A549 (cell line): ENCODE data around the gene NUAK2.
A peak's percentile ranks its signal among the peaks of the same experiment; 100 is the strongest.

ENCODE experiments used
- CEBPB ChIP-seq, 2 experiments: fragments of >200 bp in 1 of 2; sonication (Bioruptor Twin) in 1 of 2; formaldehyde crosslinking in 1 of 2; IDR thresholded peaks; 2 replicates each; pipeline ENCODE4 v1.6.1; 2012 to 2016
- EP300 ChIP-seq, 2 experiments: fragments of >200 bp; sonication (Bioruptor Twin); formaldehyde crosslinking; IDR thresholded peaks; 2 replicates in 1 of 2; 3 replicates in 1 of 2; pipeline ENCODE4 v1.6.1; 2016 to 2017
- FOSL2 ChIP-seq, 2 experiments: fragments of 450-650 bp in 1 of 2; fragments of >200 bp in 1 of 2; sonication (Bioruptor Twin) in 1 of 2; formaldehyde crosslinking; IDR thresholded peaks; 2 replicates each; pipeline versions ENCODE4 v1.5.0 to v1.6.1; 2016 to 2020; ENCODE audit warnings: mild to moderate bottlenecking in 1 of 2, moderate library complexity in 1 of 2
- JUN ChIP-seq, 2 experiments: fragments of >200 bp; sonication (Bioruptor Twin); formaldehyde crosslinking; IDR thresholded peaks; 2 replicates in 1 of 2; 3 replicates in 1 of 2; pipeline ENCODE4 v1.6.1; 2016 to 2017
- MAZ ChIP-seq: fragments of 150-350 bp; IDR thresholded peaks from 2 replicates; pipeline ENCODE4 v1.6.1; 2014; ENCODE audit warnings: antibody characterized with exemption, low read depth, low read length, borderline replicate concordance
- PHF8 ChIP-seq: fragments of 200-600 bp; sonication (generic); IDR thresholded peaks from 2 replicates; pipeline ENCODE4 v1.6.1; 2016; ENCODE audit warnings: low read depth, mild to moderate bottlenecking, antibody characterized with exemption, moderate library complexity, borderline replicate concordance
- POLR2A ChIP-seq: IDR thresholded peaks from 2 replicates; pipeline ENCODE4 v1.6.1; 2012; ENCODE audit warnings: mild to moderate bottlenecking, low read length
- RCOR1 ChIP-seq: fragments of 150-350 bp; IDR thresholded peaks from 2 replicates; pipeline ENCODE4 v1.6.1; 2014; ENCODE audit warnings: antibody characterized with exemption, low read length, low read depth
- RFX5 ChIP-seq: fragments of 450-650 bp; IDR thresholded peaks from 2 replicates; pipeline ENCODE4 v1.7.1; 2014; ENCODE audit warnings: antibody characterized with exemption, mild to moderate bottlenecking, moderate library complexity
- ZC3H11A ChIP-seq: fragments of 450-650 bp; IDR thresholded peaks from 2 replicates; pipeline ENCODE4 v1.6.1; 2014; ENCODE audit warnings: antibody characterized with exemption, mild to moderate bottlenecking
- TF ChIP-seq, protein P1 (sequence below): fragments of >200 bp; sonication (Bioruptor Twin); formaldehyde crosslinking; IDR thresholded peaks from 3 replicates; pipeline ENCODE4 v1.5.1; 2016
- TF ChIP-seq, protein P2 (sequence below): fragments of >200 bp; sonication (Bioruptor Twin); formaldehyde crosslinking; IDR thresholded peaks from 2 replicates; pipeline ENCODE4 v1.6.1; 2016

DNA sequence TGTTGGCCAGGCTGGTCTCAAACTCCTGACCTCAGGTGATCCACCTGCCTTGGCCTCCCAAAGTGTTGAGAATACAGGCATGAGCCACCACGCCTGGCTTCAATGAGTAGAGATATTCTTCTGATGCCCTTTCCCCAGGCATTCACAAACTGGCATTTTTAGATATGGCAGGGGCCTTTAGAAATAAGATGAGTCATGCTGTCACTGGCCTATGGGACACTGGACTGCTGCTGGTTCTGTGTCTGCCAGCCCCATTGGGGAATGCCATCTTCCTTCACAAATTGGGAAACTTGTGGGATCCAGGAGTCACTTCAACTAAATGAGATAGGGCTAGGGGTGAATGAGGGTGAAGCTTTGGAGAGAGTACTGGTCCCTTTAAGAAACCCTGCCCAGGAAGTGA lies 19.1 kb upstream of the NUAK2 start:
- TF ChIP-seq, protein P1, sequence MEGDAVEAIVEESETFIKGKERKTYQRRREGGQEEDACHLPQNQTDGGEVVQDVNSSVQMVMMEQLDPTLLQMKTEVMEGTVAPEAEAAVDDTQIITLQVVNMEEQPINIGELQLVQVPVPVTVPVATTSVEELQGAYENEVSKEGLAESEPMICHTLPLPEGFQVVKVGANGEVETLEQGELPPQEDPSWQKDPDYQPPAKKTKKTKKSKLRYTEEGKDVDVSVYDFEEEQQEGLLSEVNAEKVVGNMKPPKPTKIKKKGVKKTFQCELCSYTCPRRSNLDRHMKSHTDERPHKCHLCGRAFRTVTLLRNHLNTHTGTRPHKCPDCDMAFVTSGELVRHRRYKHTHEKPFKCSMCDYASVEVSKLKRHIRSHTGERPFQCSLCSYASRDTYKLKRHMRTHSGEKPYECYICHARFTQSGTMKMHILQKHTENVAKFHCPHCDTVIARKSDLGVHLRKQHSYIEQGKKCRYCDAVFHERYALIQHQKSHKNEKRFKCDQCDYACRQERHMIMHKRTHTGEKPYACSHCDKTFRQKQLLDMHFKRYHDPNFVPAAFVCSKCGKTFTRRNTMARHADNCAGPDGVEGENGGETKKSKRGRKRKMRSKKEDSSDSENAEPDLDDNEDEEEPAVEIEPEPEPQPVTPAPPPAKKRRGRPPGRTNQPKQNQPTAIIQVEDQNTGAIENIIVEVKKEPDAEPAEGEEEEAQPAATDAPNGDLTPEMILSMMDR: no peak
- TF ChIP-seq JUN (IDR thresholded peaks at IDR 0.05) (no peak), POLR2A (no peak), FOSL2 (IDR thresholded peaks at IDR 0.05) (no peak), FOSL2 (CRISPR knock-in tag; IDR thresholded peaks at IDR 0.05) (peak; percentile 52; the same call in 1 of the 2 replicates), RCOR1 (no peak), MAZ (no peak), CEBPB (IDR thresholded peaks at IDR 0.05) (no peak), ZC3H11A (no peak), PHF8 (no peak), RFX5 (no peak), EP300 (IDR thresholded peaks at IDR 0.05) (no peak)
- TF ChIP-seq, protein P2, sequence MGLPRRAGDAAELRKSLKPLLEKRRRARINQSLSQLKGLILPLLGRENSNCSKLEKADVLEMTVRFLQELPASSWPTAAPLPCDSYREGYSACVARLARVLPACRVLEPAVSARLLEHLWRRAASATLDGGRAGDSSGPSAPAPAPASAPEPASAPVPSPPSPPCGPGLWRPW: no peak
